Measurements from ENCODE around the gene ZC3H8.

ZC3H8 gene

DNA sequence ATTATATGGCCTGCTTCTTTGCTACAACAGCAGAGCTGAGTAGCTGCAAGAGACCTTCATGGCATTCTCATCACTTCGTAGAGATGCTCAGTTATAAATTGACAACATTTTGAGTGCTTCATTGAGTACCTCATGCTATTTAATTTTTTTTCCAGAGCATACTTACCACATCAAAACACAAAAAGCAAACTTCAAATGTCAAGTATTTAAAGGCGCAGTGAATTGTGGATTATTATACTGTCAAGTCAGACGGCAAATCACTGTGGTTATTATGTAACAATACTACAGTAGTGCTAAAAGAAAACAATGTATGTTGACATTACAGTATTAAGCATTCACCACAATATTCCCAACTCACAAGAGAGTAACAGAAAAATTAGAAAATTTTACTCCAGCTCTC lies 12.5 kb downstream of the ZC3H8 start:
- Histone ChIP-seq H3K36me3 (ENCODE audit: control insufficient read depth, insufficient read depth, low read length) (no peaks in the 10 kb centered on the region; the same call in 1 of the 2 replicates), H3K4me3 (replicated peaks; ENCODE audit: low read depth, low read length) (no peak overlapping the region), H3K27me3 (replicated peaks; ENCODE audit: control insufficient read depth, insufficient read depth, low read length) (no peaks in the 10 kb centered on the region)
- TF ChIP-seq, protein P1, sequence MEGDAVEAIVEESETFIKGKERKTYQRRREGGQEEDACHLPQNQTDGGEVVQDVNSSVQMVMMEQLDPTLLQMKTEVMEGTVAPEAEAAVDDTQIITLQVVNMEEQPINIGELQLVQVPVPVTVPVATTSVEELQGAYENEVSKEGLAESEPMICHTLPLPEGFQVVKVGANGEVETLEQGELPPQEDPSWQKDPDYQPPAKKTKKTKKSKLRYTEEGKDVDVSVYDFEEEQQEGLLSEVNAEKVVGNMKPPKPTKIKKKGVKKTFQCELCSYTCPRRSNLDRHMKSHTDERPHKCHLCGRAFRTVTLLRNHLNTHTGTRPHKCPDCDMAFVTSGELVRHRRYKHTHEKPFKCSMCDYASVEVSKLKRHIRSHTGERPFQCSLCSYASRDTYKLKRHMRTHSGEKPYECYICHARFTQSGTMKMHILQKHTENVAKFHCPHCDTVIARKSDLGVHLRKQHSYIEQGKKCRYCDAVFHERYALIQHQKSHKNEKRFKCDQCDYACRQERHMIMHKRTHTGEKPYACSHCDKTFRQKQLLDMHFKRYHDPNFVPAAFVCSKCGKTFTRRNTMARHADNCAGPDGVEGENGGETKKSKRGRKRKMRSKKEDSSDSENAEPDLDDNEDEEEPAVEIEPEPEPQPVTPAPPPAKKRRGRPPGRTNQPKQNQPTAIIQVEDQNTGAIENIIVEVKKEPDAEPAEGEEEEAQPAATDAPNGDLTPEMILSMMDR (IDR thresholded peaks at IDR 0.05; ENCODE audit: insufficient read depth, low read length, poor library complexity, severe bottlenecking), result no peak
- DNase-seq (ENCODE audit: extremely low read depth, insufficient read length), result no peak

DNA sequence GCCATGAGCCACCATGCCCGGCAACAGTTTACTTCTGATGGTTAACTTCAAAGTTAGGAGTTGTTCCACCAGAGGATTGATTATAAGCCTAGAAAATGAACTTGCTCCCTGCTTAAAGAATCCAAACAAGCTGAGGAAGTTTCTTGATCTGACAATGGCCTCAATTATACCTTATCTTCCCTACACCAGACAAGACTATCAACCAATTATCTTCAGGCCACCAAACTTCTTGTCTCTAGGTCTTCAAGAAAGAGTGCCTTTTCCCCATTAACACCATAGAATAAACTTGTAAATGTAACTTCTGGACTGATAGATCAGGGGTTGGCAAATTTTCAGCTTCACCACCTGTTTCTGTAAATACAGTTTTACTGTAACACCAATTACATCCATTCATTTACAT lies 15.0 kb downstream of the ZC3H8 start:
- no peak for DNase-seq (ENCODE audit: extremely low read depth, insufficient read length)
- TF ChIP-seq, protein P1 (IDR thresholded peaks at IDR 0.05; ENCODE audit: insufficient read depth, low read length, poor library complexity, severe bottlenecking), result no peak
- Histone ChIP-seq H3K36me3 (ENCODE audit: control insufficient read depth, insufficient read depth, low read length) (no peaks in the 10 kb centered on the region; the same call in 1 of the 2 replicates), H3K4me3 (replicated peaks; ENCODE audit: low read depth, low read length) (no peak overlapping the region), H3K27me3 (replicated peaks; ENCODE audit: control insufficient read depth, insufficient read depth, low read length) (no peaks in the 10 kb centered on the region)

DNA sequence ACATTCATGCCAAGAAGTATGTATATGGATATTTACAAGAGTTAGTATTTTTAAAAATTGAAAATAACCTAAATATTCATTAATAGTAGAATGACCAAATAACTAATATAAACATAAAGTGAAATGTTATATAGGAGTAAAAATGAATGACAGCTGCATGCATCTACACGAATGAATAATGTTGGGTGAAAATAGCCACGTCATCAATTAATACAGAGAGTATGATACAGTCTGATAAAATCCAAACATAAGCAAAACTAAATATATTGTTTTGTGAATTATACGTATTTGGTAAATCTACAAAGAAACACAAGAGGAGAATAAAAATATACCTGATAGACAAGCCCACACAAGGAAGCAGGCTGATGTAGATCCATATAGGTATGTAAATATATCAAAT lies 24.5 kb downstream of the ZC3H8 start:
- no peaks in the 10 kb centered on the region for H3K27me3 ChIP-seq (replicated peaks; ENCODE audit: control insufficient read depth, insufficient read depth, low read length)
- H3K36me3 ChIP-seq (ENCODE audit: control insufficient read depth, insufficient read depth, low read length), result peaks cover 1% of the 10 kb centered on the region
- H3K4me3 ChIP-seq (replicated peaks; ENCODE audit: low read depth, low read length), result no peak overlapping the region
- no peak for DNase-seq (ENCODE audit: extremely low read depth, insufficient read length)
- TF ChIP-seq, protein P1 (IDR thresholded peaks at IDR 0.05; ENCODE audit: insufficient read depth, low read length, poor library complexity, severe bottlenecking), result no peak

DNA sequence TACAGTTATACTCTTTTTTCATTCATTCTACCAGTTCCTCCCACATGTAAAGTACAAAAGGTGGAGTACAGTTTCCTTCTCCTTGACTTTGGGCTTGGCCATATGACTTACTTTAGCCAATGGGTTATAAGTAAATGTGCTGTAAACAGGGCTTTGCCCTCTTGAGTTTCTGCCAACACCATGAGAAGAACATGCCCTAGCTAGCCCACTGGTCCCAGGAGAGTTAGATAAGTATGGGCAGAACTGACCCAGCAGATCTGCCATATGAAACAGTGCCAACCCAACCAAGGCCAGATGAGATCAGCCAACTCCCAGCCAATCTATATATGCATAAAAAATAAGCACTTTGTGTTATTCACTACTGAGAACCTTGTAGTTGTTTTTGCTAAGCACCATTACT lies 25.5 kb downstream of the ZC3H8 start:
- DNase-seq (ENCODE audit: extremely low read depth, insufficient read length), result no peak
- H3K36me3 ChIP-seq (ENCODE audit: control insufficient read depth, insufficient read depth, low read length), result peaks cover 1% of the 10 kb centered on the region; the same call in 1 of the 2 replicates
- H3K4me3 ChIP-seq (replicated peaks; ENCODE audit: low read depth, low read length), result no peak overlapping the region
- TF ChIP-seq, protein P1 (IDR thresholded peaks at IDR 0.05; ENCODE audit: insufficient read depth, low read length, poor library complexity, severe bottlenecking), result no peak
- no peaks in the 10 kb centered on the region for H3K27me3 ChIP-seq (replicated peaks; ENCODE audit: control insufficient read depth, insufficient read depth, low read length)

DNA sequence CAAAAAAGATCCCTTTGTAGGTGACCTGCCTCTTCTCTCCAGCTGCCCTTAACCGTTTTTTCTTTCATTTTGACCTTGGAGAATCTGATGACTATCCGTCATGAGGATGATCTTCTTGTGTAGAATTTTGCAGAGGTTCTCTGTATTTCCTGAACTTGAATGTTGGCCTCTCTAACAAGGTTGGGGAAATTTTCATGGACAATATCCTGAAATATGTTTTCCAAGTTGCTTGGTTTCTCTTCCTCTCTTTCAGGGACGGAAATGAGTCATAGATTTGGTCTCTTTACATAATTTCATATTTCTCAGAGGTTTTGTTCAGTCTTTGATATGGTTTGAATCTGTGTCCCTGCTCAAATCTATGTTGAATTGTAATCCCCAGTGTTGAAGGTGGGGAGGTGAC lies 34.0 kb downstream of the ZC3H8 start:
- Histone ChIP-seq H3K27me3 (replicated peaks; ENCODE audit: control insufficient read depth, insufficient read depth, low read length) (no peaks in the 10 kb centered on the region), H3K36me3 (ENCODE audit: control insufficient read depth, insufficient read depth, low read length) (peaks cover 7% of the 10 kb centered on the region), H3K4me3 (replicated peaks; ENCODE audit: low read depth, low read length) (no peak overlapping the region)
- DNase-seq (ENCODE audit: extremely low read depth, insufficient read length), result no peak
- TF ChIP-seq, protein P1 (IDR thresholded peaks at IDR 0.05; ENCODE audit: insufficient read depth, low read length, poor library complexity, severe bottlenecking), result no peak

DNA sequence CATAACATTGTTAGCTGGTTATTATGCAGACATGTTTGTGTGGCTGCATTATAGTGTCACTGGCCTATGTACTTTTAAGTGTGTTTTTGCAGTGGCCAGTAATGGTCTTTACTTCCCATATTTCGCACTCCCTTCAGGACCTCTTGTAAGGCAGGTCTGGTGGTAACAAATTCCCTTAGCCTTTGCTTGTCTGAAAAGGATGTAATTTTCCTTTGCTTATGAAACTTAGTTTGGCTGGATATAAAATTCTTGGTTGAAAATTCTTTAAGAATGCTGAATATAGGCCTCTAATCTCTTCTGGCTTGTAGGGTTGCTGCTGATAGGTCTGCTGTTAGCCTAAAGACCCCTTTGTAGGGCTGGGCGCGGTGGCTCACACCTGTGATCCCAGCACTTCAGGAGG lies 34.7 kb downstream of the ZC3H8 start:
- DNase-seq (ENCODE audit: extremely low read depth, insufficient read length), result no peak
- H3K27me3 ChIP-seq (replicated peaks; ENCODE audit: control insufficient read depth, insufficient read depth, low read length), result no peaks in the 10 kb centered on the region
- TF ChIP-seq, protein P1 (IDR thresholded peaks at IDR 0.05; ENCODE audit: insufficient read depth, low read length, poor library complexity, severe bottlenecking), result no peak

More for the DNA sequence above, 34.7 kb downstream of the ZC3H8 start:
- peaks cover 7% of the 10 kb centered on the region for H3K36me3 ChIP-seq (ENCODE audit: control insufficient read depth, insufficient read depth, low read length)
- no peak overlapping the region for H3K4me3 ChIP-seq (replicated peaks; ENCODE audit: low read depth, low read length)

All from GM06990 (cell line).